ENCODE data around the gene SEC61A2. TPM values are rescaled to one million over a fixed set of nuclear protein-coding genes. Genes with fewer than 3 reads are reported as not detected.
A peak's percentile ranks its signal among the peaks of the same experiment; 100 is the strongest.

The SEC61A2 gene
- total RNA-seq, 2 donors from 2014 or later: 2.9 to 13.5 TPM

- H3K36me3 ChIP-seq: no peaks in the 10 kb centered on the region
- no peaks in the 10 kb centered on the region for H3K9me3 ChIP-seq
- no peaks in the 10 kb centered on the region for H3K27me3 ChIP-seq (replicated peaks; ENCODE audit: insufficient read depth)
- peak within 1 kb of the TSS; percentile 70 to 84 for H3K4me3 ChIP-seq
- TF ChIP-seq POLR2A (IDR thresholded peaks at IDR 0.05) (no peak), POLR2AphosphoS5 (IDR thresholded peaks at IDR 0.05) (peak; percentile 89), CTCF (IDR thresholded peaks at IDR 0.05) (peak in 2 of 4 experiments; percentile 8 to 22)
- intact Hi-C loops (cut with DNase I): no loop called here
- under 1% methylated on average over 62 of the region's 62 CpGs for WGBS
- peaks cover 3% of the 10 kb centered on the region for H3K4me1 ChIP-seq (replicated peaks)
- peak; percentile 85 for DNase-seq (ENCODE audit: low spot score)
- H3K27ac ChIP-seq: peak within 1 kb of the TSS; percentile 92
Observed at GRCh38 chr10:12195603-12196506, 66.4 kb downstream of the SEC61A2 start, which contains the start of the genes CDC123 and NUDT5. Gene CDC123, plus strand, starts transcription at chr10:12196188. Its CDS starts 58 bp downstream, at chr10:12196246. Gene NUDT5, minus strand, starts transcription at chr10:12195891. Its CDS starts 9,600 bp downstream, at chr10:12186291.

- Histone ChIP-seq H3K36me3 (no peaks in the 10 kb centered on the region), H3K27ac (peak overlapping the region; percentile 92), H3K27me3 (replicated peaks; ENCODE audit: insufficient read depth) (no peaks in the 10 kb centered on the region), H3K4me1 (replicated peaks) (peaks cover 3% of the 10 kb centered on the region), H3K9me3 (no peaks in the 10 kb centered on the region), H3K4me3 (peak overlapping the region; percentile 70 to 84)
- 11% methylated on average over 15 of the region's 15 CpGs for WGBS
- DNase-seq (ENCODE audit: low spot score): no peak
- TF ChIP-seq POLR2AphosphoS5 (IDR thresholded peaks at IDR 0.05) (no peak), CTCF (IDR thresholded peaks at IDR 0.05) (no peak), POLR2A (IDR thresholded peaks at IDR 0.05) (no peak)
- intact Hi-C loops (cut with DNase I): no loop called here
Observed at GRCh38 chr10:12196531-12197211, 67.2 kb downstream of the SEC61A2 start.

GRCh38 chr10:12198156-12198555 lies 68.7 kb downstream of the SEC61A2 start:
- TF ChIP-seq POLR2A (IDR thresholded peaks at IDR 0.05): no peak
- TF ChIP-seq CTCF (IDR thresholded peaks at IDR 0.05): no peak
- TF ChIP-seq POLR2AphosphoS5 (IDR thresholded peaks at IDR 0.05): no peak
- H3K36me3 ChIP-seq: no peaks in the 10 kb centered on the region

GRCh38 chr10:12200850-12201249 lies 71.4 kb downstream of the SEC61A2 start:
- Histone ChIP-seq H3K36me3 (no peaks in the 10 kb centered on the region), H3K4me3 (no peak overlapping the region), H3K4me1 (replicated peaks) (peaks cover 3% of the 10 kb centered on the region), H3K9me3 (no peaks in the 10 kb centered on the region), H3K27ac (no peak overlapping the region), H3K27me3 (replicated peaks; ENCODE audit: insufficient read depth) (no peaks in the 10 kb centered on the region)
- no peak for DNase-seq (ENCODE audit: low spot score)
- no peak for TF ChIP-seq POLR2A (IDR thresholded peaks at IDR 0.05)
- TF ChIP-seq POLR2AphosphoS5 (IDR thresholded peaks at IDR 0.05): no peak
- no peak for TF ChIP-seq CTCF (IDR thresholded peaks at IDR 0.05)
- WGBS: 95% methylated on average over 5 of the region's 5 CpGs
- intact Hi-C loops (cut with DNase I): no loop called here

More at GRCh38 chr10:12198156-12198555, 68.7 kb downstream of the SEC61A2 start:
- no peak overlapping the region for H3K4me3 ChIP-seq
- no peaks in the 10 kb centered on the region for H3K27me3 ChIP-seq (replicated peaks; ENCODE audit: insufficient read depth)
- H3K27ac ChIP-seq: no peak overlapping the region
- no peak for DNase-seq (ENCODE audit: low spot score)
- WGBS: 85% methylated on average over 2 of the region's 2 CpGs
- H3K9me3 ChIP-seq: no peaks in the 10 kb centered on the region
- H3K4me1 ChIP-seq (replicated peaks): peaks cover 3% of the 10 kb centered on the region
- intact Hi-C loops (cut with DNase I): no loop called here
